WI38 (cell line): ENCODE measurements around the gene CIAO3.
"Not testable (repeated sequence)": the region's sequence is repeated elsewhere in the genome, so short reads cannot be mapped to it uniquely, and the experiment has no call there.

Experiments
- H3K4me3 ChIP-seq: 2 replicates; pipeline ENCODE4 v1.5.1; 2011; ENCODE audit warnings: low read depth, mild to moderate bottlenecking, control low read depth, low read length
- TF ChIP-seq, protein P1 (sequence below): IDR thresholded peaks from 2 replicates; pipeline ENCODE4 v1.5.1; 2012; ENCODE audit warnings: low read depth, mild to moderate bottlenecking, control low read depth, low read length

CIAO3 gene

DNA sequence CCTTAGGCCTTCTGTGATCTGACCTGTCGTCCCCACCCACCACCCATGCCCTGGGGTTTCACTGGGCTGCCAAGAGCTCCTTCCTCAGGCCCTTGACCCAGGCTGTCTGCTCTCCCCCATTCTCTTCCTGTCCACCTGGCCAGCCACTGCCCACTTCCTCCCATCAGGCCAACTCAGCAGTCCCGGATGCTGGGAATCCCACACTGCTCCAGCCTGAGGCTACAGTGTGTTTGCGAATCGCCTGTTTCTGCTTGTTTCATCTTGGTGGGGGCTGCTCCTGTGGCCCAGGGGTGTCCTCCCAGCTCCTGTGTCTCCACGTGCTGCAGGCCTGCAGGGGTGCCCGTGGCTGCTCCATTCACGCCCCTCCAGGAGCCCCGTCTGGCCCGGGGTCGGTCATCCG lies 26.7 kb downstream of the CIAO3 start:
- TF ChIP-seq, protein P1, sequence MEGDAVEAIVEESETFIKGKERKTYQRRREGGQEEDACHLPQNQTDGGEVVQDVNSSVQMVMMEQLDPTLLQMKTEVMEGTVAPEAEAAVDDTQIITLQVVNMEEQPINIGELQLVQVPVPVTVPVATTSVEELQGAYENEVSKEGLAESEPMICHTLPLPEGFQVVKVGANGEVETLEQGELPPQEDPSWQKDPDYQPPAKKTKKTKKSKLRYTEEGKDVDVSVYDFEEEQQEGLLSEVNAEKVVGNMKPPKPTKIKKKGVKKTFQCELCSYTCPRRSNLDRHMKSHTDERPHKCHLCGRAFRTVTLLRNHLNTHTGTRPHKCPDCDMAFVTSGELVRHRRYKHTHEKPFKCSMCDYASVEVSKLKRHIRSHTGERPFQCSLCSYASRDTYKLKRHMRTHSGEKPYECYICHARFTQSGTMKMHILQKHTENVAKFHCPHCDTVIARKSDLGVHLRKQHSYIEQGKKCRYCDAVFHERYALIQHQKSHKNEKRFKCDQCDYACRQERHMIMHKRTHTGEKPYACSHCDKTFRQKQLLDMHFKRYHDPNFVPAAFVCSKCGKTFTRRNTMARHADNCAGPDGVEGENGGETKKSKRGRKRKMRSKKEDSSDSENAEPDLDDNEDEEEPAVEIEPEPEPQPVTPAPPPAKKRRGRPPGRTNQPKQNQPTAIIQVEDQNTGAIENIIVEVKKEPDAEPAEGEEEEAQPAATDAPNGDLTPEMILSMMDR, result no peak
- no peak overlapping the region for H3K4me3 ChIP-seq

GRCh38 chr16:712740-713250 lies 28.0 kb downstream of the CIAO3 start:
- H3K4me3 ChIP-seq, result not testable (repeated sequence)
- TF ChIP-seq, protein P1, result peak; percentile 50

GRCh38 chr16:711548-712320 lies 29.1 kb downstream of the CIAO3 start:
- TF ChIP-seq, protein P1, result peak; percentile 85
- H3K4me3 ChIP-seq, result no peak overlapping the region

- TF ChIP-seq, protein P1, result no peak
- H3K4me3 ChIP-seq, result no peak overlapping the region
These were observed 29.7 kb downstream of the CIAO3 start for GRCh38 chr16:711084-711483.

DNA sequence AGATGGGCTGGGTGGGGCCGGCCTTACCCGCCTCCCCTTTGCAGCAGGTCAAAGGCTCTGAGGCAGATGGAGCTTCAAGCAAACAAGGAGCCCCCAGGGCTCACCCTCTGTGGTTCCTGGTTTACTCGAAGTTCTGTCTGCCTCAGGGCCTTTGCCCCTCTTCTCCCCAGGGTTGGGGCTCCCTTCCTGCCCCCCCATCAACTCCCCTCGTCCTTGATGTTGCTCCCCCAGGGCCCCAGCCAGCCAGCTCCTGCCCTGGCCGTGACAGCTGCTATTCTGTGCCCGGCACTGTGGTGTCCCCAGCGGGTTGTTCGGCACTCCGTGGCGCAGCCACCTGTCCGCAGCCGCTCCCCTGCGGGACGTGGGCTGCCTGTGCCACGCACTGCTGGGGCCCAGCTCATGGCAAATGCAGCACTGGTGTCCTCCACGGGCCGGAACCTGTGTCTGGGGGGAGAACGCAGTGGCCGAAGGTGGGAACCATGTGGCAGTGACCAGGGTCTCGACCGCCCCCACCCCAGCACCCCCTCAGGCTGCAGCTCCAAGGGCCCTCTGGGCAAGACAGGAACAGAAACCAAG lies 30.2 kb downstream of the CIAO3 start:
- H3K4me3 ChIP-seq, result no peak overlapping the region
- TF ChIP-seq, protein P1, result no peak

DNA sequence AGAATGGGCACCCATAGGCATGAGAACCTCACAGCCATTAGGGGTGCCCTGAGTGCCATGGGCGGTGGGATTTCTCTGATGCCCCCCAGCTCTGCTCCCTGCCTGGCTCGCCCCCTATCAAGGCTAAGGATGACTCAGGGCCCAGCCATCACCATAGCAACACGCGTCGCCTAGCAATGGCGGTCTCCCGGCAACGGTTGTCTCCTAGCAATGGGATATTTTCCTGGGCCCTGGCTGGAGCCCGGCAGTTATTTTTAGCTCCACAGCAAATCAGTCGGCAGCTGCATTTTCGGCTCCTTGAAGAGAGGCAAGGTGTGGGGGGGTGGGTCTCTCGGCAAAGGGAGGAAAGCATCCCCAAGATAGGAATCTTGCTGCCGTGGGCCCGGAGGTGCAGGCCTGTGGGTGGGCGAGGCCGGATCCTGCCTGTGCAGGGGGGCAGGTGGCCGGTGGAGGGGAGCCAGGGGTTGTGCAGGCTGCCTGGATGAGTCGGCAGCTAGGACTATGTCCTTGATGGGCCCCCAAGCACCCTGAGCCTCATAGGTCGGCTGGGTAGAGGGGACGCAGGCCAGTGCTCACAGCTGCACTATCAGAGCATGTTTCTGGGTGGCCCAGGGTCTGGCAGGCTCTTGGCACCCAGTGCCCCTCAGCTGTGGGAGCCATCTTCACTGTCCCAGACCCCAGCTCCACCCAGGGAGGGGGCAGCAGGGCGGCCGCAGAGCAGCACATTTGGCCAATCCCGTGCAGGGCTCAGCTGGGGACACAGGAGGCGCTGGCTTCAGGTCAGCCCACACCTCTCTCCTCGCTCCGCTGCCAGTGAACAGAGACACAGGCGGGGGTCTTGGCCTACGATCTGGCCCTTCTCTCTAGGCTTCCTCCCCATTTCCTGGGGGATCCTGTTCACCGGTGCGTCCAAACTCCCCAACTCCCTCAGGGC lies 31.0 kb downstream of the CIAO3 start:
- TF ChIP-seq, protein P1, result no peak
- H3K4me3 ChIP-seq, result no peak overlapping the region
